Measurements from ENCODE around the gene HLX.

DNA sequence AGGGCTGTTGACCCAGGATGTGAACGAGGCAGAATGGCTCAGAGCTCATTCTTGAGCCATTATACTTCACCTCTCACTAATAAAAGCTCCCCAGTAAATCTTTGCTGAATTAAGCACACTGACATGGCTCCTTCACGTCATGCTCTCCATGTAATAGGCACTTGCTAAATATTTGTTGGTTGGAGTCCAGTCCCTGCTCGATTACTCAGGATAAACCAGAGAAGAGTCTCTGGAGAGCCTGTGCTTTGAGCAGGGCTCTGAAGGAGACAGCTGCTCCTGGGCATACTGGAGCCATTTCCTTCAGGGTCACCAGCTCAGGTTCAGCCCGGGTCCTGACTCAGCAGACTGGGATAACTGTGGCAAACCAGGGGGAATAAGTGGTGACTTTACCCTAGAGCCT, 46.9 kb downstream of the HLX start:
- no peak for TF ChIP-seq EP300 (IDR thresholded peaks at IDR 0.05)
- no peak for TF ChIP-seq POLR2A (IDR thresholded peaks at IDR 0.05)
- TF ChIP-seq, protein P1, sequence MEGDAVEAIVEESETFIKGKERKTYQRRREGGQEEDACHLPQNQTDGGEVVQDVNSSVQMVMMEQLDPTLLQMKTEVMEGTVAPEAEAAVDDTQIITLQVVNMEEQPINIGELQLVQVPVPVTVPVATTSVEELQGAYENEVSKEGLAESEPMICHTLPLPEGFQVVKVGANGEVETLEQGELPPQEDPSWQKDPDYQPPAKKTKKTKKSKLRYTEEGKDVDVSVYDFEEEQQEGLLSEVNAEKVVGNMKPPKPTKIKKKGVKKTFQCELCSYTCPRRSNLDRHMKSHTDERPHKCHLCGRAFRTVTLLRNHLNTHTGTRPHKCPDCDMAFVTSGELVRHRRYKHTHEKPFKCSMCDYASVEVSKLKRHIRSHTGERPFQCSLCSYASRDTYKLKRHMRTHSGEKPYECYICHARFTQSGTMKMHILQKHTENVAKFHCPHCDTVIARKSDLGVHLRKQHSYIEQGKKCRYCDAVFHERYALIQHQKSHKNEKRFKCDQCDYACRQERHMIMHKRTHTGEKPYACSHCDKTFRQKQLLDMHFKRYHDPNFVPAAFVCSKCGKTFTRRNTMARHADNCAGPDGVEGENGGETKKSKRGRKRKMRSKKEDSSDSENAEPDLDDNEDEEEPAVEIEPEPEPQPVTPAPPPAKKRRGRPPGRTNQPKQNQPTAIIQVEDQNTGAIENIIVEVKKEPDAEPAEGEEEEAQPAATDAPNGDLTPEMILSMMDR (IDR thresholded peaks at IDR 0.05) = no peak
- no peak for TF ChIP-seq POLR2AphosphoS5 (IDR thresholded peaks at IDR 0.05)

Data from sigmoid colon (tissue), 4 donors.